AG04449 (cell line): ENCODE data around the gene OCA2.

Source experiments
- CTCF ChIA-PET: fragments of 350-600 bp; formaldehyde crosslinking; extraction: SDS; loops from one replicate; lab custom pipeline; 2021; ENCODE audit warnings: antibody characterized with exemption; lab: Yijun Ruan, JAX
- POLR2A ChIA-PET: fragments of 400-600, 350-600 bp; formaldehyde crosslinking; extraction: SDS; loops from one replicate; lab custom pipeline; 2020; ENCODE audit warnings: antibody characterized with exemption, inconsistent platforms; lab: Yijun Ruan, JAX
- DNase-seq: peaks from one replicate; pipeline ENCODE4 v3.0.0-alpha.2; 2010; ENCODE audit warnings: low read depth, low spot score
- H3K4me3 ChIP-seq: 2 replicates; pipeline ENCODE4 v1.5.1; 2011; ENCODE audit warnings: low read depth, mild to moderate bottlenecking, control low read depth, low read length
- TF ChIP-seq, protein P1 (sequence below): IDR thresholded peaks from one replicate; pipeline ENCODE4 v1.5.1; 2011; ENCODE audit warnings: mild to moderate bottlenecking, moderate library complexity, low read length, control low read depth, inconsistent platforms; ENCODE audit not compliant: insufficient read depth; ENCODE audit errors: missing control alignments

The OCA2 gene

DNA sequence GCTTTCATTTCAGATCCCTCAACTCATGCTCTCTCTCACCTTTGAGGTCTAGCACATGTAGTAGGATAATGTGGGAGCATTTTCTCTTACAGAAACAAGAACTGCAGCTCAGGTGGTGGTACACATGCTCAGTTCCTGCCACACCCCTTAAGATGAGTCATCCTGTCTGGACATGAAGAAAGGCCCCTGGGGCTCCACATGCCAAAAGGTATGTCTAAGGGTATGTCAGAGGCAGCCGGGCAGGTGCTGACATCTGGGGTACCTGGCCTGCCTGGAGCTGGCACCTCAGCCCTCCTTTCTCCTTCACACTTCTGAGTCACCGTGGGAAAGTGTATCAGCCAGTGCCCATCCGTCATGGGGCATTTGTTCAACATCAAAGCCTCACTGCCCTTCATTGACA, 209.9 kb downstream of the OCA2 start:
- CTCF ChIA-PET = no interaction called here
- TF ChIP-seq, protein P1, sequence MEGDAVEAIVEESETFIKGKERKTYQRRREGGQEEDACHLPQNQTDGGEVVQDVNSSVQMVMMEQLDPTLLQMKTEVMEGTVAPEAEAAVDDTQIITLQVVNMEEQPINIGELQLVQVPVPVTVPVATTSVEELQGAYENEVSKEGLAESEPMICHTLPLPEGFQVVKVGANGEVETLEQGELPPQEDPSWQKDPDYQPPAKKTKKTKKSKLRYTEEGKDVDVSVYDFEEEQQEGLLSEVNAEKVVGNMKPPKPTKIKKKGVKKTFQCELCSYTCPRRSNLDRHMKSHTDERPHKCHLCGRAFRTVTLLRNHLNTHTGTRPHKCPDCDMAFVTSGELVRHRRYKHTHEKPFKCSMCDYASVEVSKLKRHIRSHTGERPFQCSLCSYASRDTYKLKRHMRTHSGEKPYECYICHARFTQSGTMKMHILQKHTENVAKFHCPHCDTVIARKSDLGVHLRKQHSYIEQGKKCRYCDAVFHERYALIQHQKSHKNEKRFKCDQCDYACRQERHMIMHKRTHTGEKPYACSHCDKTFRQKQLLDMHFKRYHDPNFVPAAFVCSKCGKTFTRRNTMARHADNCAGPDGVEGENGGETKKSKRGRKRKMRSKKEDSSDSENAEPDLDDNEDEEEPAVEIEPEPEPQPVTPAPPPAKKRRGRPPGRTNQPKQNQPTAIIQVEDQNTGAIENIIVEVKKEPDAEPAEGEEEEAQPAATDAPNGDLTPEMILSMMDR = no peak
- no peak for DNase-seq
- no peak overlapping the region for H3K4me3 ChIP-seq
- POLR2A ChIA-PET = no interaction called here

DNA sequence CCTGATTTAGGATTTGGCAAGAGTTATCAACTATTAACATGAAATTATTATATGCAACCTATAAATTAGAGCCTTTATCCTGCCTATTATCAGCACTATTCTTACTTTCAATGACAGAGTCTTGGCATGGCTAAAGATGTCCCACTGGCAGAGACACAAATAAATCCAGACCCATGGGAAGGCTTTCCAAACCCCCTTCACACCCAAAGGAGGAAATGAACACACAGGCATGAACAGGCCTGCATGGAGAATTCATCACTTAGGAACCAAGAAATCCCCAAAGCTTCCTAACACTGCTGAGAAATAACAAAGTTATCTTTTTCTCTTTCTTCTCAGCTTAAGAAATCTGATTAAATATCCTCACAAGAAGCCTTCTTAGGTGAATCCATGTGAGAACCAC, 213.9 kb downstream of the OCA2 start:
- CTCF ChIA-PET = no interaction called here
- TF ChIP-seq, protein P1 = no peak
- POLR2A ChIA-PET = no interaction called here

DNA sequence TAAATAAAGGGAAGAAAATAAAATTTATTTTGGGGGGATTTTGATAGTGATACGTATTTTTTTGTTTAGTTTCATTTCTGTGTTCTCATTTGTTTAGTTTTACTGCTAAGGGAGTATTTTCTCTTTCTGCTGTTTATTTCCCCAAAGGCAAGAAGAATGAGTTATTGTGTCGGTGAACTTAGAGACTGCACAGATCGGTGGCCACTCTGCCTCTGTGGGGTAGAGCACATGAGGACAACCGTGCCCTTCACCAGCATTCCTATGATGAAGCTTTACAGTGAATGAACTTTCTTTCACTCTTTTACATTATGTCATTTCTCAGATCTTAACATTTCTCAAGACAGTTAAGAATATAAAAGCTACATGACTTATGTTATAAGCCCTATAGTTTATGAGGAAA, 214.4 kb downstream of the OCA2 start:
- TF ChIP-seq, protein P1 = no peak
- ChIA-PET POLR2A (no interaction called here), CTCF (no interaction called here)
- DNase-seq = no peak
- H3K4me3 ChIP-seq = no peak overlapping the region

More for the DNA sequence above, 213.9 kb downstream of the OCA2 start:
- no peak overlapping the region for H3K4me3 ChIP-seq
- DNase-seq = no peak

DNA sequence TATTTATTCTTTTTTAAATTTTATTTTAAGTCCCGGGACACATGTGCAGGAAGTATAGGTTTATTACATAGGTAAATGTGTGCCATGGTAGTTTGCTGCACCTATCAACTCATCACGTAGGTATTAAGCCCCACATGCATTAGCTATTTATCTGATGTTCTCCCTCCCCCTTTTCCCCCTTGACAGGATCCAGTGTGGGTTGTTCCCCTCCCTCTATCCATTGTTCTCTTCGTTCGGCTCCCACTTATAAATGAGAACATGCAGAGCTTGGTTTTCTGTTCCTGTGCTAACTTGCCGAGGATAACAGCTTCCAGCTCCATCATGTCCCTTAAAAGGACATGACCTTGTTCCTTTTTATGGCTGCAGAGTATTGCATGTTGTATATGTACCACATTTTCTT, 220.3 kb downstream of the OCA2 start:
- no peak overlapping the region for H3K4me3 ChIP-seq
- ChIA-PET CTCF (no interaction called here), POLR2A (no interaction called here)
- DNase-seq = no peak
- TF ChIP-seq, protein P1 = no peak

DNA sequence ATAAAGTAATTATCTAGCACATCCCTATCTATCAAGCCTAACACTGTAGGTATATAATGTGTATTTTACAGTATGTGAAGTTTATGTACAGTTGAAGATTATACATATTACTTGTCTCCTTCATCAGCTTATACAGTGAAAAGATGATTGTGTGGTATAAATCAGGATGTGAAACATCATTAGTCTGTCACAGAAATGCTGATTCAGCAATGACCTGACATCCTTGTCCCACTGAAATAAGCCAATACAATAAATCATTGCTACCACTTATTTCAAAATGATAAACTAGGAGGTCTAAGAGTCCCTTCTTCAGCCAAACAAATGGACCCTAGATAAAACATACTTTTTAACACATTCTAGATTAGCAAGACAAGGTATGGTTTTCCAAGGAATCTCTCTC, 225.3 kb downstream of the OCA2 start:
- DNase-seq = no peak
- no peak overlapping the region for H3K4me3 ChIP-seq
- TF ChIP-seq, protein P1 = no peak
- ChIA-PET CTCF (no interaction called here), POLR2A (no interaction called here)

DNA sequence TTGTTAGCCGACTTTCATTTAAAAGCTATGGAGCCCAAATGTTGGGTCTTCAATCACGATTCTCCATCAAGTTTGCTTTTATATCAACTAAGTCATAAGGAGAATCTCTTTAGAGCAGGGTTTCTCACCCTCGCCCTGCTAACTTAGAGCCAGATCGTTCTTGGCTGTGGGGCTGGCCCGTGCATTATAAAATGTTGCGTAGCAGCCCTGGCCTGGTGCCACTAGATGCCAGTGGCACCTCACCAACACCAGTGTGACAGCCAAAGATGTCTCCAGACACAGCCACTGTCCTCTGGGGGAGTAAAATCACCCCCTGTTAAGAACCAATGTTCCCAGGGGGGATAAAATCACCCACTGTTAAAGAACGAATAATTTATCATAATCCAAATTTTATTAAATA, 226.1 kb downstream of the OCA2 start:
- DNase-seq = no peak
- no peak overlapping the region for H3K4me3 ChIP-seq
- TF ChIP-seq, protein P1 = no peak
- CTCF ChIA-PET = no interaction called here
- POLR2A ChIA-PET = interaction anchor here (0.7 kb wide), 1 partner anchor 9 kb away, joined by 4 read pairs; no protein-coding TSS in a partner anchor
